ENCODE data around the gene TRH. TPM values are rescaled to one million over a fixed set of nuclear protein-coding genes. Genes with fewer than 3 reads are reported as not detected.

TRH gene
- total and polyA plus RNA-seq, 2 of the 8 experiments (the other 6 are each of a cell fraction or from before 2014, with no cell fraction given): not detected

- H2BK20ac ChIP-seq (ENCODE audit: low read length): no peak overlapping the region
- ChIA-PET CTCF (ENCODE audit: partially characterized antibody) (interaction anchor here (0.7 to 7.9 kb wide), 5 partner anchors 12 to 120 kb away, joined by 3 to 61 read pairs (median 3); no protein-coding TSS in a partner anchor), POLR2A (ENCODE audit: partially characterized antibody) (interaction anchor here (0.9 to 1.4 kb wide), 2 partner anchors 21 to 30 kb away, joined by 3 read pairs; no protein-coding TSS in a partner anchor)
- H3K18ac ChIP-seq (ENCODE audit: extremely low read depth, low read length): no peak overlapping the region
- H3K27ac ChIP-seq (ENCODE audit: low read depth, low read length): no peak overlapping the region
- H2BK120ac ChIP-seq (replicated peaks; ENCODE audit: low read depth, low read length): no peak overlapping the region
- H3K4me1 ChIP-seq (replicated peaks in 1 of 4; ENCODE audit: control insufficient read depth in 3 of 4, insufficient read depth in 4 of 4, low read length in 3 of 4): peaks cover 0 to 20% (median 11%) of the 10 kb centered on the region in 4 experiments; a peak in 5 of 7 replicates
- TF ChIP-seq E2F6 (IDR thresholded peaks at IDR 0.05): no peak
- no peak for TF ChIP-seq TCF12 (IDR thresholded peaks at IDR 0.05; ENCODE audit: low read depth, low read length)
- TF ChIP-seq EGR1 (IDR thresholded peaks at IDR 0.05; ENCODE audit: borderline replicate concordance, low read depth, low read length): no peak
- TF ChIP-seq YY1 (IDR thresholded peaks at IDR 0.05; ENCODE audit: low read depth, low read length): no peak
- no peak for TF ChIP-seq MAX (IDR thresholded peaks at IDR 0.05)
- no peak for TF ChIP-seq JUN (IDR thresholded peaks at IDR 0.05; ENCODE audit: low read depth, low read length)
- no peak for TF ChIP-seq CEBPB (IDR thresholded peaks at IDR 0.05; ENCODE audit: low read depth, low read length)
- no peak for TF ChIP-seq GABPA (IDR thresholded peaks at IDR 0.05; ENCODE audit: borderline replicate concordance, insufficient read depth, low read length)
- TF ChIP-seq RXRA (IDR thresholded peaks at IDR 0.05; ENCODE audit: insufficient read depth, low read depth, low read length): no peak
- TF ChIP-seq POU5F1 (IDR thresholded peaks at IDR 0.05; ENCODE audit: low read depth, low read length): no peak
- no peak for TF ChIP-seq BCL11A (IDR thresholded peaks at IDR 0.05; ENCODE audit: low read depth in 2 of 2, low read length in 2 of 2)
- H3K9ac ChIP-seq (replicated peaks in 1 of 4; ENCODE audit: extremely low read depth in 1 of 4, low read depth in 3 of 4, low read length in 3 of 4): no peak overlapping the region
- H2BK5ac ChIP-seq (ENCODE audit: low read depth, low read length): no peak overlapping the region
- no peaks in the 10 kb centered on the region for H3K79me1 ChIP-seq (ENCODE audit: low read depth, low read length)
- no peak overlapping the region for H2BK12ac ChIP-seq (ENCODE audit: low read depth, low read length)
- peaks cover 8% of the 10 kb centered on the region; the same call in 1 of the 2 replicates for H3K23me2 ChIP-seq (ENCODE audit: low read depth, low read length)
- no peak overlapping the region for H2AFZ ChIP-seq (ENCODE audit: low read length)
- H3K4ac ChIP-seq (replicated peaks; ENCODE audit: insufficient read length, low read depth, low read length): no peak overlapping the region
- peaks cover 0 to 3% (median 0%) of the 10 kb centered on the region in 4 experiments; a peak in 1 of 8 replicates for H3K36me3 ChIP-seq (ENCODE audit: control insufficient read depth in 2 of 4, insufficient read depth in 4 of 4, low read length in 3 of 4)
- H3K4me2 ChIP-seq (ENCODE audit: insufficient read depth in 1 of 2, low read depth in 2 of 2, low read length in 2 of 2): peak overlapping the region in 1 of 2 experiments; percentile 49; a peak in 2 of 4 replicates
- no peak overlapping the region for H2AK5ac ChIP-seq (ENCODE audit: low read depth, low read length)
- H3K4me3 ChIP-seq (ENCODE audit: extremely low read depth in 1 of 4, insufficient read depth in 2 of 4, low read depth in 3 of 4, low read length in 4 of 4): no peak overlapping the region
- H2BK15ac ChIP-seq (ENCODE audit: low read length): no peak overlapping the region
- no peak overlapping the region for H4K5ac ChIP-seq (ENCODE audit: insufficient read length, low read depth, low read length)
- no peak overlapping the region for H3K23ac ChIP-seq (ENCODE audit: insufficient read length)
- no peaks in the 10 kb centered on the region for H3K79me2 ChIP-seq (ENCODE audit: control insufficient read depth in 1 of 2, insufficient read depth in 2 of 2, low read length in 2 of 2)
- no peak overlapping the region for H4K91ac ChIP-seq (replicated peaks; ENCODE audit: insufficient read length, low read length)
- WGBS, 2 experiments (ENCODE audit: extremely low coverage in 1 of 2, insufficient coverage in 1 of 2, insufficient read length in 1 of 2, insufficient replicate concordance in 2 of 2, low coverage in 1 of 2, low lambda C conversion rate in 2 of 2, missing lambda C conversion rate in 1 of 2): 85% methylated on average over 2 of the region's 2 CpGs; no CpG with 5 or more reads in 1 of the 2 experiments
- DNase-seq (ENCODE audit: low read depth in 1 of 2, low spot score in 2 of 2): no peak
- no peak overlapping the region for H3K56ac ChIP-seq (replicated peaks; ENCODE audit: insufficient read length, low read depth, low read length)
- H4K8ac ChIP-seq (ENCODE audit: extremely low read depth, insufficient read depth, low read length): no peak overlapping the region
- no peaks in the 10 kb centered on the region for H3K9me3 ChIP-seq (ENCODE audit: insufficient read depth in 2 of 2, low read depth in 1 of 2, low read length in 1 of 2)
- H3K27me3 ChIP-seq (replicated peaks in 1 of 4; ENCODE audit: control insufficient read depth in 3 of 4, extremely low read depth in 1 of 4, insufficient read depth in 3 of 4, low read length in 3 of 4): peaks cover 68 to 98% (median 96%) of the 10 kb centered on the region in 4 experiments
- peaks cover 6 to 26% of the 10 kb centered on the region in 2 experiments for H4K20me1 ChIP-seq (replicated peaks in 1 of 2; ENCODE audit: control insufficient read depth in 1 of 2, insufficient read depth in 2 of 2, low read length in 2 of 2)
- FAIRE-seq: no peak
- no peak overlapping the region for H3K14ac ChIP-seq (ENCODE audit: insufficient read length)
These were observed 2.2 kb upstream of the TRH start for GRCh38 chr3:129972301-129972700.

All from H1 (cell line).